ENCODE data around the gene IL3RA.
"Not testable (repeated sequence)": the region's sequence is repeated elsewhere in the genome, so short reads cannot be mapped to it uniquely, and the experiment has no call there.

The IL3RA gene

DNA sequence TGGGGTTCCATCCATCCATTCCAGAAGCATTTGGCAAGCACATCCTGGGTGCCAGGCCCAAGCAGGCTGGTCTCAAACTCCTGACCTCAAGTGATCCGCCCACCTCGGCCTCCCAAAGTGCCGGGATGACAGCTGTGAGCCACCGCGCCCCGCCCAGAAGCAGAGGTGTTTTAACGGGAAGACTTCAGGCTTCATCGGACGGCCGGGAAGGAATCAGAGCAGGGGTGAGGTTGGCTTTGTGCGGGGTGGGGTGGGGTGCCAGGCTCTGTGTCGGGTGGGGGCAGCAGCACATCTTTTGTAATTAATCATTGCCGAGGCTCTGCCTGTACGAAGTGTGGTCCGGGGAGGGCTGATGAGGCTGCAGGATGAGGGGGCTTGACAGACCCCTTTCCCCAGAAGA, 60.4 kb downstream of the IL3RA start:
- DNase-seq (ENCODE audit: extremely low spot score, insufficient read length, low read depth) (no peak), FAIRE-seq (no peak)

- FAIRE-seq: no peak
- no peak for DNase-seq (ENCODE audit: extremely low spot score, insufficient read length, low read depth)
Measured at GRCh38 chrX:1397441-1398270, 61.1 kb downstream of the IL3RA start.

DNA sequence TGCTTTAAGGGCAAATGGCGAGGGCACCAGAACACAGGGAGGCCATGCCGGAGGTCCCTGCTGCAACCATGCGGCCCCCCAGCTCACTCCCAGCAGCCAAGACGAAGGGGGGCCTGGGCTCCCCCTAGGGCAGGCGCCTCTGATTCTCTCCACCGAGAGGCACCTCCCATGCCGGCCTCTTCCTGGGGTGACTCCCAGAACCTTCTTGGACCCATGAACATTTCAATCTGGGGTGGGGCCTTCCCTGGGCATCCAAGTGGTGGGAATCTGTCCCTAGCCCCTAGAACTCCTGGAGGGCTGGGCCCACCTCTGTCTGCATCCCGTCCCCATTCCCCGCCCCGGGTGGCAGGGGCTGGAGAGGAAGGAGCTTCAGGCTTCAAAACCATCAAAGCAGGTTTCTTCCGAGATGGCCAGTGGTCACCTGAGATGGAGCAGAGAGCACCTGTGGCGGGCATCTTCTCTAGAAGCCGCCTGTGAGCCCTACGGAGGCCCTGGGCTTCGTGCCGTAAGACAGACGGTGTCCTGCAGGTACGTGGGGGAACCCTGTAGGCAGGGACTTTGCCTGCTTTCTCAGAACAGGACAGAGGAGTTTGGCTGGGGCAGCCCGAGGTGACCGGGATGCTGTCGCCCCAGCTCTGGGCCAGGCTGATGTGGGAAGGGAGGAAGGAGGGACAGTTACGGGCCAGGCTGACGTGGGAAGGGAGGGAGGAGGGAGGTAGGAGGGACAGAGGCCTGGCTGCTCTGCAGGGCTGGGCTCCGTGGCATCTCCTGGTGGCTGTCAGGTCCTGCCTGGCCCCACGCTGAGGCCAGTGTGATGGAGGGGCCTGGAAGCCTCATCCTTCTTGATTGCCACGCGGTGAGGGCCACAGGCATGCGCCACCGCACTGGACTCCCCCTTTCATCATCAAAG, 62.1 kb downstream of the IL3RA start:
- FAIRE-seq: no peak

DNA sequence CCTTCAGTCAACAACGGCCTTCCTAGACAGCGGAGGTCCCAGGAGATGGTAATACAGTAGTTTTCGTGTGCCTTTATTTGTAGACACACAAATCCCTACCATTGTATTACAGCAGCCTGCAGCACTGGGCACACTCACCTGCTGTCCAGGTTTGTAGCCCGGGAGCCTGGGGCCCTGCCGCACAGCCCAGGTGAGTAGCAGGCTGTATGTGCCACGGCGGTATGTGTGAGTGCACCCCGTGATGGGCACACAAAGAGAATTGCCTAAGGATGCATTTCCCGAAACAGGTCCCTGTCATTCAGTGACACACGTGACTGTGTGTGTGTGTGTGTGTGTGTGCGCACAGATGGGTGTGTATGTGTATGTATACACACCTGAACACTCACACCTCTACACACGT, 63.5 kb downstream of the IL3RA start:
- DNase-seq (ENCODE audit: extremely low spot score, insufficient read length, low read depth): no peak
- FAIRE-seq: no peak

More for the DNA sequence above, 62.1 kb downstream of the IL3RA start:
- DNase-seq (ENCODE audit: extremely low spot score, insufficient read length, low read depth): no peak

GRCh38 chrX:1400742-1401471, 64.3 kb downstream of the IL3RA start:
- FAIRE-seq: no peak

GRCh38 chrX:1401611-1402430, 65.2 kb downstream of the IL3RA start:
- DNase-seq (ENCODE audit: extremely low spot score, insufficient read length, low read depth): no peak
- FAIRE-seq: no peak

More at GRCh38 chrX:1400742-1401471, 64.3 kb downstream of the IL3RA start:
- no peak for DNase-seq (ENCODE audit: extremely low spot score, insufficient read length, low read depth)

- FAIRE-seq (no peak), DNase-seq (ENCODE audit: extremely low spot score, insufficient read length, low read depth) (no peak)
Measured at GRCh38 chrX:1403228-1403627, 66.6 kb downstream of the IL3RA start.

GRCh38 chrX:1403867-1404266, 67.3 kb downstream of the IL3RA start:
- FAIRE-seq; DNase-seq (ENCODE audit: extremely low spot score, insufficient read length, low read depth): not testable (repeated sequence)

DNA sequence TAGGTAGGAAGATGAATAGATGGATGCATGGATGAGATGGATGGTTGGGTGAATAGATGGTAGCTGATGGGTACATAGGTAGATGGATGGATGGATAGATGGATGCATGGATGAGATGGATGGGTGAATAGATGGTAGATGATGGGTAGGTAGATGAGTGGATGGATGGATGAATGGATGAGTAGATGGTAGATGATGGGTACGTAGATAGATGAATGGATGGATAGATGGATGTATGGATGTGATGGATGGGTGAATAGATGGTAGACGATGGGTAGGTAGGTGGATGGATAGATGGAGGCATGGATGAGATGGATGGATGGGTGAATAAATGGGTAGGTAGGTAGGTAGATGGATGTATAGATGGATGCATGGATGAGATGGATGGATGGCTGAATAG, 69.2 kb downstream of the IL3RA start:
- not testable (repeated sequence) for DNase-seq (ENCODE audit: extremely low spot score, insufficient read length, low read depth)

DNA sequence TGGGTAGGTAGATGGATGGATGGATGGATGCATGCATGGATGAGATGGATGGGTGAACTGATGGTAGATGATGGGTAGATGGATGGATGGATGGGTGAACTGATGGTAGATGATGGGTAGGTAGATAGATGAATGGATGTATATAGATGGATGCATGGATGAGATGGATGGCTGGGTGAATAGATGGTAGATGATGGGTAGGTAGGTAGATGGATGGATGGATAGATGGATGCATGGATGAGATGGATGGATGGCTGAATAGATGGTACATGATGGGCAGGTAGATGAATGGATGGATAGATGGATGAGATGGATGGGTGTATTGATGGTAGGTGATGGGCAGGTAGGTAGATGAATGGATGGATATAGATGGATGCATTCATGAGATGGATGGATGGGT, 70.5 kb downstream of the IL3RA start:
- no peak for DNase-seq (ENCODE audit: extremely low spot score, insufficient read length, low read depth)
- no peak for FAIRE-seq

More for the DNA sequence above, 69.2 kb downstream of the IL3RA start:
- FAIRE-seq: not testable (repeated sequence)

DNA sequence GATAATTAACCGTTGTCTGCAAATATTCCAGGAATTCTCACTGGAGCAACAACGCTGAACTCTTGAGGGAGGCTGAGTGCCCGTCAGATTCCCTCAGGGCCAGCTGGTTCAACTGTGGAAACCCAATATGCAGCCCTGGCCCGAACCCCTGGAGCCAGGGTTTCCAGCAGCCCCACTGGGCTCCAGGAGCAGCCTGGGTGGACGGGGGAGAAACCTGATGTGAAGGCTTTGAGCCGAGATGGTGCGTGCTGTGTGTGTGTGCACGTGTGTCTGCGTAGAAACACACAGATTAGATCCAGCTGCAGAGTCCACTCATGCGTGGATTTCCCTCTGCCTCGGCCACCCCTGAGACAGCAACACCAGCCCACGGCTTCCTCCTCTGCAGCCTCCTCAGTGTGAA, 74.7 kb downstream of the IL3RA start:
- FAIRE-seq (no peak), DNase-seq (ENCODE audit: extremely low spot score, insufficient read length, low read depth) (no peak)

DNA sequence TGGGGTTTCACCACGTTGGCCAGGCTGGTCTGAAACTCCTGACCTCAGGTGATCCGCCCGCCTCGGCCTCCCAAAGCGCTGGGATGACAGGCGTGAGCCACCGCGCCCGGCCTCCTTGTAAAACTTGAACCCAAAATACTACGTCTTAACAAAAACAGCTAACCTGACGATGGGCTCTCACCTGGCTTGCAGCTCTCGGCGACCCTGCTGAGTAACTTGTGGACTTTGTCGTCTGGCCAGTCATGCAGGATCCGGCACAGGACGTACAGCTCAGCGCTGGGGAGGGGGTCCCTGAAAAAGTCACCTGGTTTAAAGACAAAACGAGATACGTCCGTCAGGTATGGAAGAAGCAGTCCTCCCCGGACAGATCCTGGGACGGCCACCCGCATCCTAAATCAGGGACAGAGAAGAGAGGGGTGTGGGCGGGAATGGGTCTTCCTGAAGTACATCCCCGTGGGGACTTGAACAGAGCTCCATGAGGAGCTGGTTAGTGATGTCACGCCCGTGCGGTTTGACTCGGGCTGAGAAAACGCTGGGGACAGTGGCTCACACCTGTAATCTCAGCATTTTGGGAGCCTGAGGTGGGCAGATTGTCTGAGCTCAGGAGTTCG, 76.1 kb downstream of the IL3RA start:
- DNase-seq (ENCODE audit: extremely low spot score, insufficient read length, low read depth) (no peak), FAIRE-seq (no peak)

GRCh38 chrX:1416327-1416784, 79.8 kb downstream of the IL3RA start:
- DNase-seq (ENCODE audit: extremely low spot score, insufficient read length, low read depth) (no peak), FAIRE-seq (no peak)

DNA sequence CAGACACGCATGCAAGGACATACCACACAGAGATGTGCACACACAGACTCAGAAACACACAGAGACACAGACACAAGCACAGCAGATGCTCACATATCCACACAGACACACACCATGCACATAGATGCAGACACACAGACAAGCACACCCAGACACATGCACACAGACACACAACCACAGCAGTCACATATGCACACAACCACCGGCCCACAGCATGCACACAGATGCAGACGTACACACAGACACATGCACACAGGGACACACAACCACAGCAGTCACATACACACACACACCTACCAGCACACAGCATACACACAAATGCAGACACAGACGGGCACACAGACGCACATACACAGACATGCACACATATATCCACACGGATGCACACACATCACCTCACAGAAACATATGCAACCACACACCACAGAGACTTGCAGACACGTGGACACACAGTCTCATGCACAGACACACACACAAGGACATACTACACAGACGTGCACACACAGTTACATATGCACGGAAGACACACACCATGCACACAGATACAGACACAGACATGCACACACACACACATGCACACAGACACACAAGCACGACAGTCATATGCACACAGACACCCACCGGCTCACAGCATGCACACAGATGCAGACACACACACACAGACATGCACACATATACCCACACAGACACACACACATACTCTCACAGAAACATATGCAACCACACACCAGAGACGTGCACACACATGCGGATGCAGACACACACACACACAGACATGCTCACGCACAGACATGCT, 80.6 kb downstream of the IL3RA start:
- DNase-seq (ENCODE audit: extremely low spot score, insufficient read length, low read depth): no peak
- no peak for FAIRE-seq

DNA sequence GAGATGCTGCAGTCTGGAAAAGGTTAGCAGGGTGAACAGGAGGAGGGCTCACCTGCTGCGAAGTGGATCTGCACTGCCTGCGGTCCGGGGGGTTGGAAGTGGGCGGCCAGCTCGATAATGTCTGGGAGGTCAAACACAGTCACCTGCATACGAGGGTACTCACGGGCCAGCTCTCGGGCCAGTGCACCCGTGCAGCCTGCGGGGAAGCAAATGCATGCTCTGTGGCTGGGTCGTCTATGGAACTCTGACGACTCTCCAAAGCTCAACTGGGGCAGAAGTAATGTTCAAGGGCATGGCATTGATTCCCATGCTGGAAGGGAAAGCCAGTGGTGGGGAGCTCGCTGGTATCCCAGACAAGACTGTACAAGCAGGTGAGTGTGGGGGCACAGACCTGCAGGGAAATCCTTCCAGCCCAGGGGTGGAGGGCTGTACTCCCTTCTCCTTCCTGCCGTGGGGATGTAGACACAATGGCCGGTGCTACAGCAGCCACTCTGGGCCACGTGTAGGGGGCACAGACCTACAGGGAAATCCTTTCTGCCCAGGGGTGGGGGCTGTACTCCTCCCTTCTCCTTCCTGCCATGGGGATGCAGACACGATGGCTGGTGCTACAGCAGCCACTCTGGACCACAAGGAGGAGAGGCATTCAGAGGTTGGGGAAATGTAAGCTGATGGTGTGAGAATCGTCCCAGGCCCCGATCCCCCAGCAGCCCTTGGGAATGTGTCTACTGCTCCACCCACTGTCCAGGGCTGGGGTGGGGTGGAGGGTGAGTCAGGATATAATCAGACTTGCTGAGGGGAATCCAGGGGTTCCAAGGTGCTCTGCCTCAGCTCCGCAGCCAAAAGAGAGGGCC, 81.6 kb downstream of the IL3RA start:
- FAIRE-seq (no peak), DNase-seq (ENCODE audit: extremely low spot score, insufficient read length, low read depth) (no peak)

GRCh38 chrX:1418901-1419544, 82.4 kb downstream of the IL3RA start:
- FAIRE-seq: no peak

More at GRCh38 chrX:1418901-1419544, 82.4 kb downstream of the IL3RA start:
- DNase-seq (ENCODE audit: extremely low spot score, insufficient read length, low read depth): no peak
